HG03159 (cell line): ENCODE data around the gene SSB.
"Not testable (repeated sequence)": the region's sequence is repeated elsewhere in the genome, so short reads cannot be mapped to it uniquely, and the experiment has no call there.

ENCODE experiments used
- ATAC-seq: cut with Tn5 transposase; IDR thresholded peaks from one replicate; pipeline ENCODE4 v1.9.1; 2021; ENCODE audit warnings: mild to moderate bottlenecking, moderate library complexity; ENCODE audit not compliant: unreplicated experiment

The SSB gene

DNA sequence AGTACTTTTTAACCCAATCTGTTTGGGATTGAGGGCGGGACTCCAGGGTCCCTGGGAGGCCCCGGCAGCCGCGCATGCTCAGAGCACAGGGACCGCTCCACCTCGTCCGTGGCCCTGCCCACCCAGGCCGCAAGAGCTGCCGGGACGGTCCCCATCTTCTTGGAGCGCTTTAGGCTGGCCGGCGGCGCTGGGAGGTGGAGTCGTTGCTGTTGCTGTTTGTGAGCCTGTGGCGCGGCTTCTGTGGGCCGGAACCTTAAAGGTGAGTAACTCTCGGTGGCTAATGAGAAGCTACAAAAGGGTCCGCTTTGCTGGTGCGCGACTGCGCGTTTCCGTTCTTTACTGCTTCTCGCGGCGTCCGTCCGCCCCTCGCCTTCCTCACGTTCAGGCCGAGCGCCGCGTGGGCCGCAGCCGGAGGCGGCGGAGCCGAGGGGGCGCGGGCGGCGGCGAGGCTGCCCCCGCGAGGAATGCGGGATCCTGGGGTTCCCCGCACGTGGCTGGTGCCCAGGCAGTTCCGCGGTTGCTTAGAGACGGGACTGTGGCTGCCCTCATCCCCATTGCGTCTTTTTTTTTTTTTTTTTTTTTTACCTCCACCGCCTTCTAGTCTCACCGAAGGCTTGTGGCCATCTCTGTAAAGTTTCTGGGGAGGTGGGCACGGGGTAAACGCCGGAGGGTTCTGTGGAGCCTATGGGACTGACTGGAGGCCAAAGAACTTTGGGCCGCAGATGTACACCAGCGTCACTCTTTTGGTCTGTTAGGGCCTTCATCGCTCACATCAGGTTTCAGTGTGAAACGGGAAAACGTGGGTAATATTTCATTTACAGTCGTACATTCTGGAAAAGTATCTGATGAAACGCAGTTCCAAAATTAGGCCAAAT lies at the start of gene SSB:
Gene SSB, plus strand, starts transcription at position 154 of the 875 bp plus-strand sequence. CDS start 2,090 bp downstream, outside the sequence.
- ATAC-seq: peak; percentile 94

DNA sequence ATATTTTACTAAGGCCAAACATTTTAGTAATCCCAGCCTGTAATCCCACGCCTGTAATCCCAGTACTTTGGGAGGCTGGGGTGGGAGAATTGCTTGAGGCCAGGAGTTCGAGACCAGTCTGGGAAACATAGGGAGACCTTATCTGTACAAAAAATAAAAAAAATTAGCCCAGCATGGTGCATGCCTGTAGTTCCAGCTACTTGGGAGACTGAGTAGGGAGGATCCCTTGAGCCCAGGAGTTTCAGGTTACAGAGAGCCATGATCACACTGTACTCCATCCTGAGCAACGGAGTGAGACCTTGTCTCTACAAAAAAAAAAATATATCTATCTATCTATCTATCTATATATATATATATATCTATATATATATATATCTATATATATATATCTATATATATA lies 45.9 kb upstream of the SSB start:
- no peak for ATAC-seq

DNA sequence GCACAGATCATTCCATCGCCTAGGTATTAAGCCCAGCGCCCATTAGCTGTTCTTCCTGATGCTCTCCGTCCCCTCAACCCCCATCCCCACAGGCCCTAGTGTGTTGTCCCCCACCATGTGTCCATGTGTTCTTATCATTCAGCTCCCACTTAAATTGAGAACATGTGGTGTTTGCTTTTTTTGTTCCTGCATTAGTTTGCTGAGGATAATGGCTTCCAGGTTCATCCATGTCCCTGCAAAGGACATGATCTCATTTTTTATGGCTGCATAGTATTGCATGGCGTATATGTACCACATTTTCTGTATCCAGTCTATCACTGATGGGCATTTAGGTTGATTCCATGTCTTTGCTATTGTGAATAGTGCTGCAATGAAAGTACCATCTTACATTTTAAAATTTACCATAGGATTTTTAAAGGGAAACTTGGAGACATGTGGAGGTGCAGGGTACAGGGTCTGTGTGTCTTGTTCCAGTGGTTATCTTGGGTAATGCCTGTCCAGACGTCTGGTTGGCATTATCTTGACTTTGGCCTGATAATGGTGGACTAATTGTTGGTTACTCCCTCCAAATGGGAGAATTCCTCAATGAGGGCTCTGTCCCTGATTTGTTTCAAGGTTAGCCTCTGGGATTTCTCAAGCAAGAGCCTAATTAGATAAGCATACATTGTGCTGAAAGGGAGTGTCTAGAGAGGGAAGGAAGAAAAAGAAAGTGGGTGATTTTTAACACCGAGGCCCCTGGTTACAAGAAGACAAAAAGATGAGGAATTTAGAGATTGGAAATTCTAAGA lies 43.4 kb upstream of the SSB start:
- no peak for ATAC-seq

DNA sequence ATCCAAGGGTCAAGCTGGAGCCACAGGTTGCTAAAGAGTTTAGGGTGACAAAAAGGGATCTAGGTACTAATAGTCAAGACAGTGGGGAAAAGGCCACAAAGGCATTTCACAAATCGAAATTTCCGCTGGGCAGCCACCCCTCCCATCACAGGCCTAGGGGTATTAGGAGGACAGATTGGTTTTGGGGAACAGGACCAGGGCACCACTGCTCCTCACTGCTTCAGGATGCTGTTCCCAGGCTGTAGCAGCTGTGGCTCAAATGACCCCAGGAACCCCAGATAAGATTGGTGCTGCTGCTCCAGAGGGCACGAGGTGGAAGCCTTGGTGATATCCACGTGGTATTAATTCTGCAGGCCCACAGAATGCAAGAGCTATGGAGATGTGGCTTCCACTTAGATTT lies 42.3 kb upstream of the SSB start:
- no peak for ATAC-seq

DNA sequence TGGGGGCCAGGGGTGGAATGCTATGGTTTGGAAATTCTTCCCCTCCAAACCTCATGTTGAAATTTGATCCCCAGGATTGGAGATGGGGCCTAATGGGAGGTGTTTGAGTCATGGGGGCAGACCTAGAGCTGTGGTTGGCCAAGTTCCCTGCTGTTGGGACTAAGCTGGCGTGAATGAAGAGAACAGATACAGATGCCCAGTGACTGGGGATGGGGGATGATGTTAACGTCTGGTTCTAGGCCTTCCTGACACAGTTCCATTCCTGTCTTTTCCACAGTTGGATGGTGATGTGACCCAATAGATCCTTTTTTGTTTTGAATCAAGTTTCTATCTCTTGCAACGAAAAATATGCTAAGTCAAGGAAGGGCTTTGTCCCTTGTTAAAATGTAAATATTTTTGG lies 41.3 kb upstream of the SSB start:
- ATAC-seq: no peak

GRCh38 chr2:169757778-169758177 lies 40.9 kb upstream of the SSB start:
- no peak for ATAC-seq

DNA sequence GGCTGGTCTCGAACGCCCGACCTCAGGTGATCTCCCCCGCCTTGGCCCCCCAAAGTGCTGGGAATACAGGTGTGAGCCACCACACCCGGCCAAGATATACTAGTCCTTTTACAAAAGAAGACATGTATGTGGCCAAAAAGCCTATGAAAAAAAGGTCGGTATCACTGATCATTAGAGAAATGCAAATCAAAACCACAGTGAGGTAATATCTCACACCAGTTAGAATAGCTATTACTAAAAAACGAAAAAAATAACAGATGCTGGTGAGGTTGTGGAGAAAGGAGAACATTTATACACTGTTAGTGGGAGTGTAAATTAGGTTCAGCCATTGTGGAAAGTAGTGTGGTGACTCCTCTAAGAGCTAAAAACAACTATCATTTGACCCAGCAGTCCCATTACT lies 38.7 kb upstream of the SSB start:
- no peak for ATAC-seq

- ATAC-seq: not testable (repeated sequence)
Measured at GRCh38 chr2:169760798-169761197, 37.9 kb upstream of the SSB start.

DNA sequence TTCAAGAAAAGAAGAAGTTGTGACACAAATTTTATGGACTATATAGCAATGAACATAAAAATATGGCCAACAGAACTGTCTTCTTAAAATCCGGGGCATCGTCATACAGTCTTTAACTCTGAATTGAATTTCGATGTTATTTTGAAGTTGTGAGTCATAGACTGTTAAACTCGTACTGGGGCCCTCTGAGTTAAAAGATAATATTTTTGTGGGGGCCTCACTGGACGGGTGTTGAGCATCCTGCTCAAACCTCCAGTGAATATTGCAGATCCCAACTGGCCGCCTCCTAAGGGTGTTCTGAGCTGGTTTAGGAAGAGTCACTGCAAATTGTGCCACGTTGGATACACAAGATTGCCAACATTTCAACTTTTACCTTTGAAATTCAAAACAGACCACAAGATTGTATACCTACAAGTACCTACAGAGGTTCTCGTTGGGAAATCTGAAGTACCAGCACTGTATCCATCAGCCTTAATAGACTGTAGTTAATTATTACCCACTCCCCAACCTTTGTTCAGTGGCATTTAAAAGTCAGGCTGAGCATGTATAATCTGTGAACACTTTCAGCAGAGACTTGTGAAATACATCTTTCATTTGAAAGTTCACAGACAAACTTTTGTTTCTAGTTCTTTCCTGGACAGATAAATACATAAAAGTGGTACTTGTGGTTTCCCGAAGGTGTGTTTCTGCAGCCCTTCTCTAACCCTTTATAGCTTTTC lies 37.3 kb upstream of the SSB start:
- ATAC-seq: no peak

GRCh38 chr2:169761970-169762292 lies 36.7 kb upstream of the SSB start:
- no peak for ATAC-seq

DNA sequence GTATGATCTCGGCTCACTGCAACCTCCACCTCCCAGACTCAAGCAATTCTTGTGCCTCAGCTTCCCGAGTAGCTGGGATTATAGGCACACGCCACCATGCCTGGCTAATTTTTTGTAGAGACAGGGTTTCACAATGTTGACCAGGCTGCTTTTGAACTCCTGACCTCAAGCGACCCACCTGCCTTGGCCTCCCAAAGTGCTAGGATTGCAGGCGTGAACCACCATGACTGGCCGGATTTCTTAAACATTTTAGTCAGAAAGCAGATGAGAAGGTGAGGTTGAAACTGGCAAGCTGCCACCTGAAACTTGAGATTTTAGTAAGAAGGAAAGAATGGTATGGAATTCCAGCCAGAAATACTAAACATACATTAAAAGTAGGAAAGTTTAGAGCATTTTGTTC lies 33.1 kb upstream of the SSB start:
- ATAC-seq: no peak

- no peak for ATAC-seq
Measured at GRCh38 chr2:169767243-169767888, 31.3 kb upstream of the SSB start.

DNA sequence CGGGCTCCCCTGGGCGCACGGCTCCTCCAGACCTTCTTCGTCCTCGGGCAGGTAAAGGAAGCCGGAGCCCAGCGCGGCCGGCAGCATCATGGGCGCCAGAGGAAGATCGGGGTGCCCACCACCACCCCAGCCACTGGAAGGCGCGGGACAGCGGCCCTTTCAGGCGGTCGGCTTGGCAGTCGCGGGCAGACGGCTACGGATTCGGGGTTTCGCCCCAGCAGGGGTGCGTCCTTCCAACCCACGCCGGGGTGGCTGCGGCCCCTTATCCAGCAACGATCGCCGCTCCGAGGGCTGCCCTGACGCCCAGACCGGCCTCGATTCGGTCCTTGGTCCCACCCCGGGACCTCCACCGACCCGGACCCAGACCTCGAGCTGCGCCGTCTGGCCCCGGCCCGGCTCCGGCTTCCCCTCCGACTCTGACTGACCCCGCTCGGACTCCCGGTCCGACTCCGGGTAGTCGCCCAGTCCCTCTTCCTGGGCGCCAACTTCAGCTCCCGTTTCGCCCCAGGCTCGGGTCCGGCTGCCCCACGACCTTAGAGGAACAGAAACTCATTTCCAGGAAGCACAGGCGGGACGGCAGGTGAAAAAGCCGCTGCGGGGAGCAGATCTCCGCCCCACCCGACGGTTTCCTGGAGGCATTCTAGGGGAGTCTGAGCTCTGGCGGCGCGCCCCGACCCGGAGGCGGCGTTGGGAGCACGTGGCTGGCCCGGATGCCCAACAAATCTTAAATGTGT lies 30.2 kb upstream of the SSB start:
- no peak for ATAC-seq

- no peak for ATAC-seq
Measured at GRCh38 chr2:169771021-169771420, 27.6 kb upstream of the SSB start.

DNA sequence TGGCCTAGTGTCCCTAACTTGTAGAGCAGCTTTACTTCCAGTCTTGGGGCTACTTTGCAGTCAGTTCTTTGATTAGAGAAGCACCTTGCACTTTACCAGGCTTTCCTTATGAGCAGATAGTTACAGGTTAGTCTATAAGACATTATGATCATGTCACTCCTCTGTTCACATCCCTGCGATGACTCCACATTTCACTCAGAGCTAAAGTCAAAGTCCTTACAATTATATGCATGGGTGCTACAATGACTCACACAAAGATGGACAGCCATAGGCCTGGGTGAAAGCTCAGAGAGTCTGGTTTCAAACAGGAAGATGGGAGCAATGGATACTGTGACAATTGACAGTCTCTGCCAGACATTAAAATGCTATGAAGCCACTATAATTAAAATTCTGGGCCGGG lies 27.1 kb upstream of the SSB start:
- ATAC-seq: no peak

GRCh38 chr2:169772651-169773050 lies 26.0 kb upstream of the SSB start:
- ATAC-seq: no peak

- no peak for ATAC-seq
Measured at GRCh38 chr2:169775354-169775753, 23.3 kb upstream of the SSB start.

DNA sequence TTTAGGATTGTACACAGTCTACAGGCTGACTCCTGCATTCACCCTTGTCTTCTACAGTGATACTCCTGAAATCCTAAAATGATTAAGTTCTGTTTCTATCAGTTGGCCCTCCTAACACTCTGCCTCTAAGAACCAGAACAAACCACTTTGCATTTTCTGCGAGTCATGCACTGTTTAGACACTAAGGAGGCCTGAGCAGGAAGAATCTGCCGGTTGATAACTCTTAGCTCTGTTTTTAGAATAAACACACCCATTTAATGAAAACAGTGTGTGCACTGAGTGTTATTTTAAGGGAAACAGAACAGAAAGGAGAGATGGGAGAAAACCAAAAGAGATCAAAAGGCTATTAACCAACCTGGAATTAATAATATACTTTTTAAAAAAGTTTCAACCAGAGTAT lies 22.9 kb upstream of the SSB start:
- no peak for ATAC-seq

- no peak for ATAC-seq
Measured at GRCh38 chr2:169776252-169776761, 22.4 kb upstream of the SSB start.

- ATAC-seq: no peak
Measured at GRCh38 chr2:169778446-169778845, 20.2 kb upstream of the SSB start.
